HEK293 (cell line): ENCODE results near the gene MRPS2.

Source experiments
- CTCF ChIA-PET: fragments of 350-600 bp; formaldehyde crosslinking; extraction: SDS; loops from one replicate; lab custom pipeline; 2021; ENCODE audit warnings: antibody characterized with exemption; lab: Yijun Ruan, JAX
- POLR2A ChIA-PET: fragments of 300-600 bp; formaldehyde crosslinking; extraction: SDS; loops from one replicate; lab custom pipeline; 2020; ENCODE audit warnings: antibody characterized with exemption, inconsistent platforms; lab: Yijun Ruan, JAX
- H3K27ac ChIP-seq: fragments of 200-500 bp; sonication (Bioruptor generic); 2 replicates; pipeline ENCODE4 v1.5.1; 2014; ENCODE audit warnings: low read depth, low read length, control low read depth, inconsistent platforms; ENCODE audit errors: extremely low read depth
- H3K36me3 ChIP-seq, 2 experiments: fragments of 200-500 bp in 1 of 2; sonication (Bioruptor generic) in 1 of 2; 1 replicate in 1 of 2; 2 replicates in 1 of 2; pipeline ENCODE4 v1.5.1; 2014 to 2017; ENCODE audit warnings: inconsistent platforms in 2 of 2, low read length in 2 of 2; ENCODE audit not compliant: control insufficient read depth in 2 of 2, insufficient read depth in 1 of 2
- H3K4me1 ChIP-seq: fragments of 200-500 bp; sonication (Bioruptor generic); 2 replicates; pipeline ENCODE4 v1.5.1; 2014; ENCODE audit warnings: mild to moderate bottlenecking, low read length, inconsistent platforms; ENCODE audit not compliant: control insufficient read depth, insufficient read depth
- H3K4me3 ChIP-seq: 2 replicates; pipeline ENCODE4 v1.5.1; 2011; ENCODE audit warnings: low read depth, mild to moderate bottlenecking, control low read depth, low read length, moderate library complexity
- H3K9me3 ChIP-seq: fragments of 200-500 bp; sonication (Bioruptor generic); 2 replicates; pipeline ENCODE4 v1.5.1; 2014; ENCODE audit warnings: low read depth, low read length, inconsistent platforms; ENCODE audit not compliant: control insufficient read depth, insufficient read depth
- BCL6B ChIP-seq: fragments of 450-650 bp; formaldehyde crosslinking; IDR thresholded peaks from 2 replicates; pipeline ENCODE4 v1.5.1; 2017; ENCODE audit warnings: missing biosample characterization, missing genetic modification characterization
- FEZF1 ChIP-seq: fragments of 450-650 bp; formaldehyde crosslinking; IDR thresholded peaks from 2 replicates; pipeline ENCODE4 v1.5.1; 2016; ENCODE audit warnings: missing biosample characterization, missing genetic modification characterization
- KLF17 ChIP-seq: fragments of 450-650 bp; formaldehyde crosslinking; IDR thresholded peaks from 2 replicates; pipeline ENCODE4 v1.5.1; 2016; ENCODE audit warnings: missing biosample characterization, missing genetic modification characterization
- RBAK ChIP-seq: fragments of 450-650 bp; formaldehyde crosslinking; IDR thresholded peaks from 2 replicates; pipeline ENCODE4 v1.5.1; 2016; ENCODE audit warnings: missing biosample characterization, missing genetic modification characterization
- SALL2 ChIP-seq: fragments of 450-650 bp; formaldehyde crosslinking; IDR thresholded peaks from 2 replicates; pipeline ENCODE4 v1.5.0; 2017; ENCODE audit warnings: missing biosample characterization, mild to moderate bottlenecking, missing genetic modification characterization, borderline replicate concordance
- YY2 ChIP-seq: fragments of 450-650 bp; formaldehyde crosslinking; IDR thresholded peaks from 2 replicates; pipeline ENCODE4 v1.5.1; 2016; ENCODE audit warnings: missing biosample characterization, missing genetic modification characterization
- ZBTB44 ChIP-seq: fragments of 450-650 bp; IDR thresholded peaks from 2 replicates; pipeline ENCODE4 v1.5.1; 2018; ENCODE audit warnings: missing biosample characterization, mild to moderate bottlenecking, missing genetic modification characterization
- ZBTB49 ChIP-seq: fragments of 450-650 bp; formaldehyde crosslinking; IDR thresholded peaks from 2 replicates; pipeline ENCODE4 v1.5.1; 2016; ENCODE audit warnings: missing biosample characterization, missing genetic modification characterization, low read depth
- ZNF114 ChIP-seq: fragments of 450-650 bp; formaldehyde crosslinking; IDR thresholded peaks from 2 replicates; pipeline ENCODE4 v1.5.0; 2017; ENCODE audit warnings: missing biosample characterization, missing genetic modification characterization
- ZNF146 ChIP-seq: fragments of 450-650 bp; formaldehyde crosslinking; IDR thresholded peaks from 2 replicates; pipeline ENCODE4 v1.5.1; 2016; ENCODE audit warnings: missing biosample characterization, missing genetic modification characterization
- ZNF202 ChIP-seq: fragments of 450-650 bp; formaldehyde crosslinking; IDR thresholded peaks from 2 replicates; pipeline ENCODE4 v1.5.1; 2016; ENCODE audit warnings: missing biosample characterization, missing genetic modification characterization, borderline replicate concordance
- ZNF214 ChIP-seq: fragments of 450-650 bp; formaldehyde crosslinking; IDR thresholded peaks from 2 replicates; pipeline ENCODE4 v1.5.1; 2017; ENCODE audit warnings: missing biosample characterization, mild to moderate bottlenecking, missing genetic modification characterization, borderline replicate concordance
- ZNF223 ChIP-seq: fragments of 450-650 bp; formaldehyde crosslinking; IDR thresholded peaks from 2 replicates; pipeline ENCODE4 v1.5.1; 2016; ENCODE audit warnings: missing biosample characterization, missing genetic modification characterization
- ZNF404 ChIP-seq: fragments of 450-650 bp; formaldehyde crosslinking; IDR thresholded peaks from 2 replicates; pipeline ENCODE4 v1.5.1; 2017; ENCODE audit warnings: missing biosample characterization, missing genetic modification characterization
- ZNF561 ChIP-seq: fragments of 450-650 bp; IDR thresholded peaks from 2 replicates; pipeline ENCODE4 v1.5.1; 2018; ENCODE audit warnings: missing biosample characterization, missing genetic modification characterization, borderline replicate concordance
- ZNF664 ChIP-seq: fragments of 450-650 bp; formaldehyde crosslinking; IDR thresholded peaks from 2 replicates; pipeline ENCODE4 v1.5.1; 2016; ENCODE audit warnings: missing biosample characterization, missing genetic modification characterization
- ZNF670 ChIP-seq: fragments of 450-650 bp; formaldehyde crosslinking; IDR thresholded peaks from 2 replicates; pipeline ENCODE4 v1.5.1; 2016; ENCODE audit warnings: missing biosample characterization, missing genetic modification characterization, low read depth
- ZXDB ChIP-seq: fragments of 450-650 bp; formaldehyde crosslinking; IDR thresholded peaks from 2 replicates; pipeline ENCODE4 v1.5.1; 2016; ENCODE audit warnings: missing biosample characterization, missing genetic modification characterization
- TF ChIP-seq, protein P1 (sequence below): fragments of 450-650 bp; formaldehyde crosslinking; IDR thresholded peaks from 2 replicates; pipeline ENCODE4 v1.5.1; 2016; ENCODE audit warnings: missing biosample characterization, missing genetic modification characterization
- TF ChIP-seq, protein P2 (sequence below): fragments of 450-650 bp; formaldehyde crosslinking; IDR thresholded peaks from 2 replicates; pipeline ENCODE4 v1.5.1; 2016; ENCODE audit warnings: missing biosample characterization, missing genetic modification characterization

Gene MRPS2

GRCh38 chr9:135455401-135456030, 45.0 kb upstream of the MRPS2 start:
- H3K4me1 ChIP-seq, result no peaks in the 10 kb centered on the region
- H3K4me3 ChIP-seq, result no peak overlapping the region
- H3K36me3 ChIP-seq, result no peaks in the 10 kb centered on the region
- H3K27ac ChIP-seq, result no peak overlapping the region
- POLR2A ChIA-PET, result no interaction called here
- TF ChIP-seq ZNF223 (tag by site-specific recombination) (no peak), ZNF202 (tag by site-specific recombination) (no peak), ZNF114 (tag by site-specific recombination) (no peak), ZNF670 (tag by site-specific recombination) (no peak), ZNF146 (tag by site-specific recombination) (no peak), ZBTB44 (tag by site-specific recombination) (no peak), ZBTB49 (tag by site-specific recombination) (no peak), KLF17 (tag by site-specific recombination) (no peak), ZNF664 (tag by site-specific recombination) (no peak), ZNF214 (tag by site-specific recombination) (no peak), ZNF404 (no peak), ZXDB (tag by site-specific recombination) (no peak), RBAK (tag by site-specific recombination) (no peak), BCL6B (tag by site-specific recombination) (no peak), YY2 (tag by site-specific recombination) (no peak)
- TF ChIP-seq, protein P1, sequence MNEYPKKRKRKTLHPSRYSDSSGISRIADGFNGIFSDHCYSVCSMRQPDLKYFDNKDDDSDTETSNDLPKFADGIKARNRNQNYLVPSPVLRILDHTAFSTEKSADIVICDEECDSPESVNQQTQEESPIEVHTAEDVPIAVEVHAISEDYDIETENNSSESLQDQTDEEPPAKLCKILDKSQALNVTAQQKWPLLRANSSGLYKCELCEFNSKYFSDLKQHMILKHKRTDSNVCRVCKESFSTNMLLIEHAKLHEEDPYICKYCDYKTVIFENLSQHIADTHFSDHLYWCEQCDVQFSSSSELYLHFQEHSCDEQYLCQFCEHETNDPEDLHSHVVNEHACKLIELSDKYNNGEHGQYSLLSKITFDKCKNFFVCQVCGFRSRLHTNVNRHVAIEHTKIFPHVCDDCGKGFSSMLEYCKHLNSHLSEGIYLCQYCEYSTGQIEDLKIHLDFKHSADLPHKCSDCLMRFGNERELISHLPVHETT (tag by site-specific recombination), result no peak
- TF ChIP-seq, all 188 proteins: peak for 0
- CTCF ChIA-PET, result interaction anchor here (0.7 to 1.3 kb wide), 2 partner anchors 18 to 110 kb away, joined by 3 to 4 read pairs; no protein-coding TSS in a partner anchor
- H3K9me3 ChIP-seq, result no peaks in the 10 kb centered on the region

DNA sequence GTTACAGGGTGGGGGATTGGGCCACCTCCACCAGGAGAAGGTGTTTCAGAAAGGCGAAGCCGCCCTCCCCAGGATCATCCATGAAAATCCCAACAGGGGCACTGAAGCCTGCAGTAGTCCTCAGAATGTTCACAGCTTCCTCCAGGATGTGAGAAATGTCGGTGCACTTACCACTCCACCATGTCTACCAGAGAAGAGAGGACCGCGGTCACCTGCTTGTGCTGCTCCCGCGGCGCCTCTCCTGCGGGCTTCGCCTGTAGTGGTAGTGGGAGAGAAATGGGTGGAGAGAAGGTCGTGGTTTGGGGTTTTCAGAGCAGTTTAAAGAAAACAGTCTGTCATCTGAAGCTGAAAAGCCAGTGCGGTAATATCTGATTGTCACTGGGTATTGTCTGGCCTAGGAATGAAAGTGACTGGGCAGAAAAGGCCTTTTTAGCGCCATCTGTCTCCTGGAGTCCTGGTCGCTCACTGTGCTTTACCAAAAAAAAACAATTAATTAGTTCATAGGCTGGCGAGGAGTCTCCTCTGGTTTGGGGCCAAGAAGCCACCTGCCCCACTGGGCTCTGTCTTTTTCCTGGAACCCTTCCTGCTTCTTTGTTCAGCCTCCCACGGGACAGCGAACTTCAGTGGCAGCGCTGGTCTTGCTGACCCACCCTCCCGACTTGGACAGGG, 43.9 kb upstream of the MRPS2 start:
- Histone ChIP-seq H3K4me1 (no peaks in the 10 kb centered on the region), H3K4me3 (no peak overlapping the region), H3K27ac (no peak overlapping the region), H3K36me3 (no peaks in the 10 kb centered on the region), H3K9me3 (no peaks in the 10 kb centered on the region)
- TF ChIP-seq ZNF664 (tag by site-specific recombination), result no peak
- TF ChIP-seq ZNF561 (tag by site-specific recombination), result no peak
- TF ChIP-seq, protein P2, sequence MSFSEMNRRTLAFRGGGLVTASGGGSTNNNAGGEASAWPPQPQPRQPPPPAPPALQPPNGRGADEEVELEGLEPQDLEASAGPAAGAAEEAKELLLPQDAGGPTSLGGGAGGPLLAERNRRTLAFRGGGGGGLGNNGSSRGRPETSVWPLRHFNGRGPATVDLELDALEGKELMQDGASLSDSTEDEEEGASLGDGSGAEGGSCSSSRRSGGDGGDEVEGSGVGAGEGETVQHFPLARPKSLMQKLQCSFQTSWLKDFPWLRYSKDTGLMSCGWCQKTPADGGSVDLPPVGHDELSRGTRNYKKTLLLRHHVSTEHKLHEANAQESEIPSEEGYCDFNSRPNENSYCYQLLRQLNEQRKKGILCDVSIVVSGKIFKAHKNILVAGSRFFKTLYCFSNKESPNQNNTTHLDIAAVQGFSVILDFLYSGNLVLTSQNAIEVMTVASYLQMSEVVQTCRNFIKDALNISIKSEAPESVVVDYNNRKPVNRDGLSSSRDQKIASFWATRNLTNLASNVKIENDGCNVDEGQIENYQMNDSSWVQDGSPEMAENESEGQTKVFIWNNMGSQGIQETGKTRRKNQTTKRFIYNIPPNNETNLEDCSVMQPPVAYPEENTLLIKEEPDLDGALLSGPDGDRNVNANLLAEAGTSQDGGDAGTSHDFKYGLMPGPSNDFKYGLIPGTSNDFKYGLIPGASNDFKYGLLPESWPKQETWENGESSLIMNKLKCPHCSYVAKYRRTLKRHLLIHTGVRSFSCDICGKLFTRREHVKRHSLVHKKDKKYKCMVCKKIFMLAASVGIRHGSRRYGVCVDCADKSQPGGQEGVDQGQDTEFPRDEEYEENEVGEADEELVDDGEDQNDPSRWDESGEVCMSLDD (tag by site-specific recombination), result no peak
- no peak for TF ChIP-seq FEZF1 (tag by site-specific recombination)
- TF ChIP-seq SALL2 (tag by site-specific recombination), result no peak
- POLR2A ChIA-PET, result no interaction called here
- CTCF ChIA-PET, result interaction anchor here (1.3 kb wide), 1 partner anchor 17 kb away, joined by 3 read pairs; no protein-coding TSS in a partner anchor
